IMR-90 (cell line): Measurements from ENCODE around the gene PIK3R4. TPM values are rescaled to one million over a fixed set of nuclear protein-coding genes. Genes with fewer than 3 reads are reported as not detected.

ENCODE experiments used
- ATAC-seq: fragments of 200-7000 bp; cut with Tn5 transposase; 2 replicates; pipeline ENCODE4 v1.9.1; 2020; ENCODE audit warnings: low read depth, mild to moderate bottlenecking, moderate library complexity
- BruUV-seq: library from RNA; stranded (reverse); fragments of 400-500 nt; replicated peaks from 2 replicates; lab custom pipeline; 2021; lab: Mats Ljungman, UMichigan
- CTCF ChIA-PET: fragments of 300-600 bp; formaldehyde crosslinking; extraction: SDS; loops from one replicate; lab custom pipeline; 2021; ENCODE audit warnings: antibody characterized with exemption; lab: Yijun Ruan, JAX
- POLR2A ChIA-PET: fragments of 300-600 bp; sonication (Branson Sonifier 250); formaldehyde crosslinking; loops from one replicate; lab custom pipeline; 2022; ENCODE audit warnings: antibody characterized with exemption; ENCODE audit not compliant: unreplicated experiment; lab: Charles Lee
- DNase-seq: peaks from one replicate; pipeline ENCODE4 v3.0.0; 2013
- H2AFZ ChIP-seq: replicated peaks from 2 replicates; pipeline ENCODE3; 2013; ENCODE audit warnings: low read length, mild to moderate bottlenecking; ENCODE audit not compliant: poor library complexity
- H2AK5ac ChIP-seq: 2 replicates; pipeline ENCODE4 v1.6.1; 2013; ENCODE audit warnings: low read depth, low read length, inconsistent platforms
- H2AK9ac ChIP-seq: replicated peaks from 2 replicates; pipeline ENCODE3; 2013; ENCODE audit warnings: mild to moderate bottlenecking, low read depth, low read length, moderate library complexity; ENCODE audit not compliant: poor library complexity
- H2BK120ac ChIP-seq: 2 replicates; pipeline ENCODE4 v1.6.1; 2013; ENCODE audit warnings: low read depth, low read length, inconsistent platforms
- H2BK15ac ChIP-seq: 3 replicates; pipeline ENCODE4 v1.6.1; 2013; ENCODE audit warnings: low read depth, low read length, inconsistent platforms
- H2BK20ac ChIP-seq: 2 replicates; pipeline ENCODE4 v1.6.1; 2013; ENCODE audit warnings: low read depth, mild to moderate bottlenecking, inconsistent platforms, low read length, moderate library complexity
- H2BK5ac ChIP-seq: 2 replicates; pipeline ENCODE4 v1.6.1; 2013; ENCODE audit warnings: mild to moderate bottlenecking, low read depth, low read length, inconsistent platforms; ENCODE audit not compliant: poor library complexity, severe bottlenecking
- H3K14ac ChIP-seq: replicated peaks from 2 replicates; pipeline ENCODE4 v1.6.1; 2013; ENCODE audit warnings: low read depth, low read length, inconsistent platforms
- H3K18ac ChIP-seq: 2 replicates; pipeline ENCODE4 v1.6.1; 2013; ENCODE audit warnings: low read depth, low read length, control low read depth
- H3K23ac ChIP-seq: 2 replicates; pipeline ENCODE4 v1.6.1; 2013; ENCODE audit warnings: low read depth, low read length, inconsistent platforms
- H3K27ac ChIP-seq: 2 replicates; pipeline ENCODE4 v1.5.1; 2013; ENCODE audit warnings: mild to moderate bottlenecking, control low read depth, low read length; ENCODE audit not compliant: insufficient read depth
- H3K27me3 ChIP-seq: 2 replicates; pipeline ENCODE4 v1.6.1; 2013; ENCODE audit warnings: low read length; ENCODE audit not compliant: control insufficient read depth, insufficient read depth
- H3K36me3 ChIP-seq: 2 replicates; pipeline ENCODE4 v1.6.1; 2013; ENCODE audit warnings: low read length, mixed read lengths; ENCODE audit not compliant: control insufficient read depth, insufficient read depth
- H3K4ac ChIP-seq: 2 replicates; pipeline ENCODE4 v1.6.1; 2013; ENCODE audit warnings: low read depth, low read length, inconsistent platforms
- H3K4me1 ChIP-seq: 2 replicates; pipeline ENCODE4 v1.6.1; 2013; ENCODE audit warnings: low read length, mixed read lengths; ENCODE audit not compliant: control insufficient read depth, insufficient read depth
- H3K4me2 ChIP-seq: 2 replicates; pipeline ENCODE4 v1.6.1; 2013; ENCODE audit warnings: low read depth, mild to moderate bottlenecking, control low read depth, low read length, moderate library complexity
- H3K4me3 ChIP-seq: 2 replicates; pipeline ENCODE4 v1.5.1; 2013; ENCODE audit warnings: low read depth, mild to moderate bottlenecking, control low read depth, low read length, moderate library complexity; ENCODE audit not compliant: insufficient read depth
- H3K56ac ChIP-seq: 2 replicates; pipeline ENCODE4 v1.6.1; 2013; ENCODE audit warnings: low read length, inconsistent platforms; ENCODE audit not compliant: insufficient read depth; ENCODE audit errors: extremely low read depth
- H3K79me1 ChIP-seq, 2 experiments: 2 replicates each; pipeline ENCODE4 v1.6.1; 2013; ENCODE audit warnings: low read length in 2 of 2, inconsistent platforms in 1 of 2, low read depth in 1 of 2
- H3K9ac ChIP-seq: 2 replicates; pipeline ENCODE4 v1.6.1; 2013; ENCODE audit warnings: low read depth, low read length, control low read depth
- H3K9me1 ChIP-seq: 2 replicates; pipeline ENCODE4 v1.6.1; 2013; ENCODE audit warnings: low read length, inconsistent platforms; ENCODE audit not compliant: insufficient read depth
- H3K9me3 ChIP-seq: 2 replicates; pipeline ENCODE4 v1.6.1; 2013; ENCODE audit warnings: low read length; ENCODE audit not compliant: control insufficient read depth, insufficient read depth
- H4K20me1 ChIP-seq: 2 replicates; pipeline ENCODE4 v1.6.1; 2013; ENCODE audit warnings: low read length, inconsistent platforms; ENCODE audit not compliant: insufficient read depth
- H4K5ac ChIP-seq: 2 replicates; pipeline ENCODE4 v1.6.1; 2013; ENCODE audit warnings: mild to moderate bottlenecking, low read depth, low read length, control low read depth
- H4K8ac ChIP-seq, 2 experiments: 2 replicates each; pipeline ENCODE4 v1.6.1; 2013; ENCODE audit warnings: low read depth in 2 of 2, low read length in 2 of 2, control low read depth in 1 of 2, inconsistent platforms in 1 of 2
- H4K91ac ChIP-seq: 2 replicates; pipeline ENCODE4 v1.6.1; 2013; ENCODE audit warnings: low read depth, low read length, inconsistent platforms; ENCODE audit not compliant: insufficient read depth
- BHLHE40 ChIP-seq: fragments of 150-350 bp; IDR thresholded peaks from 2 replicates; pipeline ENCODE4 v1.6.1; 2016; ENCODE audit warnings: mild to moderate bottlenecking, low read depth, low read length
- CEBPB ChIP-seq: IDR thresholded peaks from 2 replicates; pipeline ENCODE4 v1.6.1; 2012; ENCODE audit warnings: low read depth, low read length, improper control_type of control experiment
- FOS ChIP-seq: fragments of 150-350 bp; IDR thresholded peaks from 2 replicates; pipeline ENCODE4 v1.6.1; 2016; ENCODE audit warnings: low read depth, low read length
- MXI1 ChIP-seq: IDR thresholded peaks from 2 replicates; pipeline ENCODE4 v1.6.1; 2012; ENCODE audit warnings: low read depth, mild to moderate bottlenecking, low read length, moderate library complexity, borderline replicate concordance
- POLR2A ChIP-seq: IDR thresholded peaks from 2 replicates; pipeline ENCODE4 v1.6.1; 2012; ENCODE audit warnings: mild to moderate bottlenecking, low read depth, low read length
- RCOR1 ChIP-seq: IDR thresholded peaks from 2 replicates; pipeline ENCODE4 v1.6.1; 2012; ENCODE audit warnings: mild to moderate bottlenecking, low read length, improper control_type of control experiment; ENCODE audit not compliant: insufficient replicate concordance
- WGBS, 2 experiments: methylation state at CpG; one replicate each; pipeline versions ENCODE4 v1.1.5 to v1.1.7; 2013; ENCODE audit warnings: missing lambda C conversion rate in 2 of 2; ENCODE audit not compliant: insufficient read length in 1 of 2; ENCODE audit errors: extremely low coverage in 2 of 2; 5-methylcytosine and 5-hydroxymethylcytosine counted together
- dilution Hi-C: fragments of 300-500 bp; cut with HindIII; formaldehyde crosslinking; loops from one replicate; pipeline ENCODE4 v1.14.3; 2018; ENCODE audit warnings: low sequenced_read_pairs; ENCODE audit not compliant: unreplicated experiment
- in situ Hi-C: fragments of 300-500 bp; cut with MboI; formaldehyde crosslinking; loops from 3 replicates; pipeline ENCODE4 v1.14.3; 2019; ENCODE audit warnings: low sequenced_read_pairs, inconsistent platforms, mixed read lengths
- intact Hi-C: fragments of 100-400 bp; cut with micrococcal nuclease; formaldehyde crosslinking; loops from 2 replicates; pipeline ENCODE4 v1.10.0; 2022
- polyA plus RNA-seq, 3 experiments: library from polyadenylated mRNA; depleted of rRNA; stranded (reverse); fragments of >200 nt; gene quantifications; 2 replicates each; pipeline ENCODE4 v1.2.3, GENCODE V29; 2012; ENCODE audit warnings: low replicate concordance in 1 of 3
- total RNA-seq: library from RNA; depleted of rRNA; stranded (reverse); fragments of >200 nt; gene quantifications from 2 replicates; pipeline ENCODE4 v1.2.3, GENCODE V29; 2012
- TF ChIP-seq, protein P1 (sequence below): fragments of 150-350 bp; IDR thresholded peaks from 2 replicates; pipeline ENCODE4 v1.6.1; 2017; ENCODE audit warnings: mild to moderate bottlenecking, antibody characterized with exemption, low read length, low read depth

PIK3R4 gene
- total and polyA plus RNA-seq, 2 of the 4 experiments (the other 2 are of a cell fraction) = 19.7 to 27.2 TPM

DNA sequence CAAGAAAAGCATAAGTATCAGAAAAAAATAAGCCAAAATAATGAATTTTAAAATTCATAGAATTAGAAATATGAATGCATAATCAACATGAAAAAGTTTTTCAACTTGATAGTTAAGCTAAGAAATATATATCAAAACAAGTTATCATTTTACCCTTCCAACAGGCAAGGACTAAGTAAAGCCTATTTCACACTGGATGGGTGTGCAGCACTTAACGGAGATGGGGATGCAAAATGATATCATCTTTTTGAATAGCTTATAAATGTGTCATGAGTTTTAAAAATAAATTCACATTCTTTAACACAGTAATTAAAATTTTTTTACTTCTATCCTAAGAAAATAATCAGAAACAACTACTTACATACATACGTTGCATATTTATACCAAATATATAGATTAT, 20.9 kb downstream of the PIK3R4 start:
- no peaks in the 10 kb centered on the region; a peak in 2 of 4 replicates for H3K79me1 ChIP-seq
- H3K56ac ChIP-seq = no peak overlapping the region
- no peak overlapping the region for H4K91ac ChIP-seq
- no peak overlapping the region for H2BK20ac ChIP-seq
- TF ChIP-seq MXI1 (no peak), POLR2A (no peak), FOS (no peak), CEBPB (no peak), BHLHE40 (no peak), RCOR1 (no peak)
- TF ChIP-seq, protein P1, sequence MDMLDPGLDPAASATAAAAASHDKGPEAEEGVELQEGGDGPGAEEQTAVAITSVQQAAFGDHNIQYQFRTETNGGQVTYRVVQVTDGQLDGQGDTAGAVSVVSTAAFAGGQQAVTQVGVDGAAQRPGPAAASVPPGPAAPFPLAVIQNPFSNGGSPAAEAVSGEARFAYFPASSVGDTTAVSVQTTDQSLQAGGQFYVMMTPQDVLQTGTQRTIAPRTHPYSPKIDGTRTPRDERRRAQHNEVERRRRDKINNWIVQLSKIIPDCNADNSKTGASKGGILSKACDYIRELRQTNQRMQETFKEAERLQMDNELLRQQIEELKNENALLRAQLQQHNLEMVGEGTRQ = no peak
- H3K27me3 ChIP-seq = no peaks in the 10 kb centered on the region
- ATAC-seq = no peak
- no peaks in the 10 kb centered on the region for H3K4me1 ChIP-seq
- H2BK5ac ChIP-seq = no peak overlapping the region
- H2AFZ ChIP-seq = no peak overlapping the region
- H2BK15ac ChIP-seq = no peak overlapping the region
- H3K9me1 ChIP-seq = no peaks in the 10 kb centered on the region
- no peaks in the 10 kb centered on the region for H3K36me3 ChIP-seq
- H4K20me1 ChIP-seq = no peaks in the 10 kb centered on the region
- H2BK120ac ChIP-seq = no peak overlapping the region
- WGBS, 2 experiments = no CpG with 5 or more reads among the region's 2 CpGs
- intact Hi-C loops (loop anchor here (10.0 kb wide), 1 partner anchor 51 kb away; no protein-coding TSS in a partner anchor), in situ Hi-C loops (loop anchor here (25.0 kb wide), 2 partner anchors 262 to 762 kb away; no protein-coding TSS in a partner anchor), dilution Hi-C loops (no loop called here)
- H3K18ac ChIP-seq = no peak overlapping the region
- H3K9ac ChIP-seq = no peak overlapping the region
- H2AK5ac ChIP-seq = no peak overlapping the region
- H3K23ac ChIP-seq = no peak overlapping the region
- H3K14ac ChIP-seq = no peak overlapping the region
- no peak overlapping the region for H2AK9ac ChIP-seq
- ChIA-PET CTCF (no interaction called here), POLR2A (no interaction called here)
- H3K4me3 ChIP-seq = no peak overlapping the region
- DNase-seq = no peak
- H3K9me3 ChIP-seq = no peaks in the 10 kb centered on the region
- H3K4ac ChIP-seq = no peak overlapping the region
- no TSS peak for BruUV-seq
- no peak overlapping the region for H4K8ac ChIP-seq
- H3K4me2 ChIP-seq = no peak overlapping the region
- H3K27ac ChIP-seq = no peak overlapping the region
- H4K5ac ChIP-seq = no peak overlapping the region
